IPS DF 19.7 (cell line): ENCODE measurements around the gene SEL1L3.
"Not testable (repeated sequence)": the region's sequence is repeated elsewhere in the genome, so short reads cannot be mapped to it uniquely, and the experiment has no call there.

Source experiments
- DNase-seq: peaks from one replicate; pipeline ENCODE4 v3.0.0-alpha.2; 2013; ENCODE audit warnings: low read depth, low spot score

Gene SEL1L3

DNA sequence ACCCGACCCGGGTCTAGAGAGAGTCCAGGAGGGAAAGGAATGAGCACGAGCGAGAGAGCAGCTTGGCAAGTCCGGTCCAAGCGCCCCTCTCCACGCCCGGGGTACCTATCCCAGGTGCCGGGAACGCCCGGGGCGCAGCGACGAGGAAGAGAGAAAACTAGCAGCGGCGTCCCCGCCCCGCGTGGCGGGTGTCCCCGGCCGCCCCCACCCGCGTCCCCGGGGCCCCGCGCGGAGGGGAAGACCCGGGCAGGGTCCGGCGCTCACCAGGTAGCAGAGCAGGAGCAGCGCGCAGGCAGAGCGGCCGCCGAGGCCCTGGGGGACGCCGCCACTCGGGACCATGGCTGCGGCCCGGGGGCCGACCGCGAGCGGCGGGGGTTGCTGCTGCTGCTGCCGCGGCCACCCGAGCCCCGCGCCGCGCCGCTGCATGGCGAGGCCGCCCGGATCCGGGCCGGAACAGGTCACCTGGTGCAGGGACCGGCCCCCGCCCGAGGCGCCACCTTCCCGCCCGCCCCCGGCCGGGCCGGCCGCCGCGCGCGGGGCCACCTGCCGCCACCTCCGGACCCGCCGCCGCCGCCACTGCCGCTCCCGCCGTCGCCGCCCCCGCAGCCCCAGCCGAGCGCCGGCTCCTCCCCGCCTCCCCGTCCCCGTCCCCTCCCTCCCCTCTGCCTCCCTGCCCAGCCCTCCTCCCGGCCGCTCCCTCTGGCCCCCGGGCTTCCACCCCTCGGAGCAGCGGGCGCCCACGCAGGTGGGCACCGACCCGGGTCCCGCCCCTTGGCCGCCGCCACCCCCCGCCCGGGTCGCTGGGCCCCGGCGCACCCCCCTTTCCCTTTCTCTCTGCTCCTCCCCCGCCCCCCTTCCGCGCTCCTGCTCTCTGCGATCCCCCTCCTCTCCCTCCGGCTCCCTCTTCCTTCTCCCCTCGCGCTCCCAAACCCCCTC is at the start of gene SEL1L3:
TSS of gene SEL1L3 (minus strand) at position 578 of the 936 bp plus-strand sequence. CDS start at position 426, 152 bp downstream.
- no peak for DNase-seq

- no peak for DNase-seq
Measured at GRCh38 chr4:25911356-25911755, 48.6 kb upstream of the SEL1L3 start.

DNA sequence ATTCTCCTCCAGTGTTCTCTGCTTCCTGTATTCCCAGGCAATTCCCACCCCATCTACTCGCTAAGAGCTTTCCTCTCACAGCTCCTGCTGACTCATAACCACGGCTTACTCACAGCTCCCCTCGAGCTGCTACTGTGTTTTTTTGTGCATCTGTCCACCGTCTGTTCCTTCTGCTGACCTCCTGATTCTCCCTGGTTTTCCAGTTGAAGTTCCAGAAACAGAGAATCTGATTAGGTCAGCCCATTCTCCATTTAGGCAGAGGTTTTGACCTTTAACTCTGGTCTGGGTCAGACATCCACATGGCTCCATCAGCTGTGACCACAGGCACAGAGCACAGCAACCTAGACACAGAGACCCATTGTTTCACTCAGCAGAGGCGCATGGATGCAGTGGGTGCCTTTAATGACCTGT is 45.7 kb upstream of the SEL1L3 start:
- DNase-seq: no peak

- DNase-seq: not testable (repeated sequence)
Measured at GRCh38 chr4:25906113-25906512, 43.3 kb upstream of the SEL1L3 start.

DNA sequence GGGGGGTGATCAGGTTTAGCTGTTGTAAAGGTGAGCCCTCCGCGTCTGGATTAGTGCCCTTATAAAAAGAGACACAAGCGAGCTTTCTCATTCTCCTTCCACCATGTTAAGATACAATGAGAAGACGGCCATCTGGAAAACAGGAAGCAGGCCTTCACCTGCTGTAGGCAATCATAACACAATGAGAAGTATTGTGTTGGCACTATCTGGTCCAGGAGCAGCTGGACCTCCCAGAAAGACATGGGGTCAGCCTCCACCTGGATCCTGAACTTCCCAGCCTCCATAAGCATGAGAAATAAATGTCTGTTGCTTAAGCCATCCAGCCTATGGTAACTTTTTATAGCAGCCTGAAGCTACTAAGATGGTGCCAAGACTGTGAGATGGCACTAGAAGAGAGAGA is 42.6 kb upstream of the SEL1L3 start:
- no peak for DNase-seq

GRCh38 chr4:25904748-25905082 is 41.9 kb upstream of the SEL1L3 start:
- no peak for DNase-seq

GRCh38 chr4:25903900-25904747 is 41.3 kb upstream of the SEL1L3 start:
- DNase-seq: no peak

DNA sequence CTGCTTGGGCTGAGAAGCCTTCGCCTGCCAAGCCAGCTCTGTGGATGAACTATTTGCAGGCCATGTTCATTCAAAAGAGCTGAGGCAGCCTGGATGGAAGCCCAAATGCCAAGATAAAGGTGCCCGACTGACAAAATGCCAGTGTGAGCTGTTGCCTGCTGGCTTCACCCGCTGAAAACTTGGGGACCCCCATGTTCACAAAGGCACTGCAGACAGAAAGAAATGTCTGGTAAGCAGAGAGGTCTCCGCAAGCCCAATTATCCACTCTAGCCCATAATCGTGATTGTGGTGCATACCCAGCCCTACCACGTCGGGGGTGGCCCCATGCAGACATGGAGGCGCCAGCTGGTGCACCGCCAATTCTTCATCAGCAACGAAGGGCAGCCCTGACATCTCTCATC is 38.2 kb upstream of the SEL1L3 start:
- DNase-seq: no peak

DNA sequence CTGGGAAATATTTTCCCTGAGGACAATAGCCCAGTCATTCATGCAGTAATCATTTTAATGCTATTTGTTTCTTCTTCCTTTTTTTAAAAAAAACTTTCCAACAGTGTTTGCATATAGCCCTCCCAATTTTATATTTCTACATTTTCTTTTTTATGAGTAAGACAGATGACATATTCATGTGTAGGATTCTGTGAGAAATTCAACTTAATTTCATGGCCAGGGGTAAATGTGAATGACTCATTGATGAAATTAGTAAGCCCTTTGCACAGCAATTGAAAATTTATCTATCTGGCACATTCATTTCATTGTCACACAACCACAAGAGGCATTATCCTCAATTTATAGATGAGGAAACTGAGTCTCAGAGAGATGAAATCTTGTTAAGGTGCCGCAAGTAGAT is 37.5 kb upstream of the SEL1L3 start:
- no peak for DNase-seq

DNA sequence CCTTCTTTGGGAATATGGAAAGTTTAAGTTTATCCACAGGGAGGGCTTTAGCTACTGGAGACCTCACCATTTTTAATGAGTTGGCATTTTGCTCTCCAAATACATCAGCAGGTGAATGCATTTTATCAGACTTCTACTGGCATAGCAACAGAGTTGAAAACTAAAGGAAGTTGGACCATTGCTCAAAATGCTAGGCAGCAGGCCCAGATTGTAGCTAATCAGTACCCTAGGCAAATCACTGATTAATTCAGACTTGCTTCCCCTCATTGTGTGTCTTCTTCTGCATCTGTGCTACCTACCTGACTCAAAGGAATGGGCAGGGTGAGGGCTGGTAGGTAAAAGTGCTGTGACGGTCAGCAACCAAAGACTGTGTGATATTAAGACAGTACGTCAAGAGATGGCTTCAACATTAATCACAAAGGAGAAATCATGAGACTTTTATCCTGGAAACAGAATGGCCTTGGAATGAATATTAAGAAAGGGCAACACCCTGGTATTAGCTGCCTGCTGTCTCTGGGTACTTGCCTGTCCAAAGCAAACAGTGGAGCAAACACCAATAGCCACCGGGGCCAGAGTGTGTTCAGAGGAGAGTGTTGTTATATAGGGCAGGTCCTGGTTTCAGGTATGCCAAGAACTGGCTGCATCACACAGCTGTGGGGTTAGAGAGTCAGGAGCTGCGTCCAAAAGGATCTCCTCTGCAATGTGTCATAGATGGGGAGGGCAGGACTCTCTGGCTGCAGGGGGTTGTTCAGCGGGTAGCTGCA is 34.2 kb upstream of the SEL1L3 start:
- no peak for DNase-seq

- no peak for DNase-seq
Measured at GRCh38 chr4:25892796-25893195, 30.0 kb upstream of the SEL1L3 start.

- DNase-seq: no peak
Measured at GRCh38 chr4:25890571-25891485, 28.0 kb upstream of the SEL1L3 start.

DNA sequence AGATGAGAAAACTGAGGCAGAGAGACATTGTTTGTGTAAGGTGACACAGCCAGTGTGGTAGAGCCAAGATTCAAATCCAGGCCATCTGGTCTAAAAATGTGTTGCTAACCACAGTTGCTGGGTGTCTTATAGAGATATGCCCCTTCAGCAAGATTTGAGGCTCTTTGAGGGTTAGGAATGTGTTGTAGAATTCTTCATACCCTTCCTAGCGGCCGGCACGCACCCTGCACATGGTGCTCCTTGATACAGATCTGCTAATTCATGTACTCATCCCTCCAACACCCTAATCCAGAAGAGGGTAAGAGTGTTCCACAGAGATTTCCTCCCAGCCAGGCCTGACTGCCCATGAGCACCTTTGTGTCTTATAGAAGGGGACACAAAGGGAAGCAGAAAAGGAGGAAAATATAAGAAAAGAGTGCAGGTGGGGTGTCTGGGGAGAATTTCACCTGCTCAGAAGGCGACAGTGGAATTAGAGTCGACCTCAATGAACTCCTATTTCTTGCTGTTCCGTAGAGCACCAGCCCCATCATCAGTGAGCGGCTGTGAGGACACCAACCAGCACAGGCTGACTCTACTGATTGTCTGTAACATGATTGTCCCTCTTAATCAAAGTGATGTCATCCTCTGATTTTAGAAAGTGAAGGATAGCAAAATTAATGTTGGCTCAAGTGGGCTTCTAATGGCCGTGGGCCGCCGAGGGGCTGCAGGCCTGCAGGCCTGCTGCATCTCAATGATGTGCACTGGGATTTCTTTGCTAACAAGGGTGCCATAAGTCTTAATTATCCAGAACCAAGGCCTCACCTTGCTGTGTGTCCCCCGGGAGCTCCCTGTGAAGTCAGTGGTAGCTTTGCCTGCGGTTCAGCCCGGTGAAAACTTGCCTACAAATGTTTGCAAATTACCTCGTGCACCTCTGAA is 27.1 kb upstream of the SEL1L3 start:
- no peak for DNase-seq

DNA sequence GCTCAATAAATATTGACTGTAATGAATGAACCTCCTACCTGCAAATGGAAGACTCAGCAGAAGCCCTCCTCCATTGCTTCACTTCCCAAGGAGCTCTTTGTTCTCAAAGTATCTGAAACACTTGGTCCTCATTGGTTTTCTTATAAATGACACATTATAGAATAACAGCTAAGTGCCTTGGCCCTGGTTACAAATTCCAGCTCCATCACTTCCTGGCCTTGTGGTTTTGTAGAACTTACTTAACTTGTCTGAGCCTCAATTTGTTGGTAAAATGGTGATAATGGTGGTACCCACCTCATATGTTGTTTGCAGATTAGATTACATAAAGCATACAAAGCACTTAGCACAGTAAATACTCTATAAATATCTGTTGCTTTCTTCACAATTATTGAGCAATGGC is 26.0 kb upstream of the SEL1L3 start:
- DNase-seq: no peak

DNA sequence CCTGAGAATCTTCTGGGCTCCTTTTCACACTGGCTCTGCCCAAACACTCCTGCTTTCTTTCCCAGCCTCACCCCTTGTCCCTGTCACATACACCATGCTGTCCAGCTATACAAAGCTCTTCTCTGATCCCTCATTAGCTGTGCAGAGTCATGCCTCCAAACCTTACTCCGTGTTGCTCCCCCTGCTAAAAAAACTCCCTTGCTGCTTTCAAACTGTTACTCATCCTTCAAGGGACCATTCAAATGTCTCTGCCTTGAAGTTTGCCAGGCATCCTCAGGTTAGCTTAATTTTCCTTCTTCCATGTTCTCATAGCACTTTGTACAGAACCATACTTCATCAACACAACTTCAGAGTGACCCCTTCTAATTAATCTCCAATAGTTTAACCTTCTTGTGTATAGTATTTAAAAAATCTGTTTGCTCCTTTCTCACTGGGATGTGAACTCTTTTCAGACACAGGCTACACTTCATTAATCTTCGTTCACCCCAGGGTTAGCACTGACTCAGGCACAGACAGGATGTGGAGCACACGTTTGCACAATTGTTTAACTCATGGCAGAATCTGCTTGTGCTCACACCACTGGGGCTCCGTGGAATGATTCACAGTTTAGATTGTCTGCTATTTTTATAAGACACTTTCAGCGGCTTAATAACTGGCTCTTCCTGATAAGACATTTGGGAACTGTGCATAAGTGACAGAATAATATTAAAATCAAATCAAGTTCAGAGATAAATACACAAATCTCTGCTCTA is 21.4 kb upstream of the SEL1L3 start:
- no peak for DNase-seq

DNA sequence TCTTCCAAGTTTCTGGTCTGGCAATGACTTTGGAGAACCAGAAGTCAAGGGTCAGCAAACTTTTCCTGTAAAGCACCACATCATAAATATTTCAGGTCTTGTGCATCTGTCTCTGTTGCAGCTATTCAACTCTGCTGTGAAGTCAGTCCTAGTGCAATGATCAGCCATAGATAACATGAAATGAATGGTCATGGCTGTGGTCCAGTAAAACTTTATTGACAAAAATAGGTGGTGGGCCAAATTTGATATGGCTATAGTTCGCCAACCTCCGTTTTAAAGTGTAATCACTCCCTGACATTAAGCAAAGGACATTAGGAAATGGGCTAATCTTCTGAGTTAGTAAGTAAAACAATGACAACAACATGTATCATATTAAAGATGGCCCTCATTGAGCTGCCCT is 20.8 kb upstream of the SEL1L3 start:
- no peak for DNase-seq

DNA sequence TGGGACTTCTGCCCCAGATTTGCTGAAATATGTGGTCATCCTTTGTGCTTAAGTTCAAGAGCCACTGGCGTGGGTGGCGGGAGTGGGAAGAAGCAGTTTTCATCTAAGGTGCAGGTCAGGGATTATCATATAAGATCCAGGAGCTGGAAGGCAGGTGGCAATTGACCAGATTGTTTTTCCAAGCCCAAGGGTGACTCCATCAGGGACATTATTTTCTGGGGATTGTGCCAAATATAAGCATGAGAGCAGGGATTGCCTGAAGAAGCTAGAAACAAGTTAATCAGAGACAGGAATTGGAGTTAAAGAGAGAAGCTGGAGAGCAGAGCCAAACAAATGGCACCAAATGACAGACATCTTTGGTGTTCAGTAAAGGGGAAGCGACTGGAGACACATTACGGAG is 19.4 kb upstream of the SEL1L3 start:
- no peak for DNase-seq

- DNase-seq: no peak
Measured at GRCh38 chr4:25881193-25881592, 18.4 kb upstream of the SEL1L3 start.
